IPS-18a (cell line): ENCODE measurements around the gene LRRC27.
"Not testable (repeated sequence)": the region's sequence is repeated elsewhere in the genome, so short reads cannot be mapped to it uniquely, and the experiment has no call there.

Experiments used
- H3K27ac ChIP-seq: one replicate; pipeline ENCODE4 v1.5.1; 2013; ENCODE audit warnings: low read length
- H3K27me3 ChIP-seq: one replicate; pipeline ENCODE4 v1.6.1; 2013; ENCODE audit warnings: mild to moderate bottlenecking, low read length; ENCODE audit not compliant: control insufficient read depth, insufficient read depth
- H3K36me3 ChIP-seq: one replicate; pipeline ENCODE4 v1.6.1; 2013; ENCODE audit warnings: low read depth, low read length; ENCODE audit not compliant: control insufficient read depth
- H3K4me1 ChIP-seq: one replicate; pipeline ENCODE4 v1.6.1; 2013; ENCODE audit warnings: low read depth, low read length; ENCODE audit not compliant: control insufficient read depth
- H3K4me3 ChIP-seq: one replicate; pipeline ENCODE4 v1.5.1; 2013; ENCODE audit warnings: low read length
- H3K9ac ChIP-seq: one replicate; pipeline ENCODE4 v1.6.1; 2013; ENCODE audit warnings: mild to moderate bottlenecking, low read length, moderate library complexity
- H3K9me3 ChIP-seq: one replicate; pipeline ENCODE4 v1.6.1; 2013; ENCODE audit warnings: low read depth, low read length; ENCODE audit not compliant: control insufficient read depth

LRRC27 gene

DNA sequence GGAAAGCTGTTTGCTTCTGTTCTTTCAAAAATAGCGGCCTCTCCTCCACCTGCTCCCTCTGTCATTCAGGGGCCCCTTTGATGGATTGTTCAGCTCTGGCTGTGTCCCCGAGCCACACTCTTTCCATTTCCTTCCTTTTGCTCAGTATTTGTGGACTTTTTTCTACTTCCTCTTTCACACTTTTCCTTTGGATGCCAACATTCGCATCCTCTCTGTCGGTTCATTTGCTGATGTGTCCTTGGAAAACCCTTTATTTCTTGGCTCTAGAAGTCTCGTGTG, 53.3 kb downstream of the LRRC27 start:
- Histone ChIP-seq H3K9ac (no peak overlapping the region), H3K4me3 (no peak overlapping the region), H3K4me1 (peaks cover 9% of the 10 kb centered on the region), H3K27me3 (no peaks in the 10 kb centered on the region), H3K9me3 (no peaks in the 10 kb centered on the region), H3K27ac (no peak overlapping the region), H3K36me3 (no peaks in the 10 kb centered on the region)

DNA sequence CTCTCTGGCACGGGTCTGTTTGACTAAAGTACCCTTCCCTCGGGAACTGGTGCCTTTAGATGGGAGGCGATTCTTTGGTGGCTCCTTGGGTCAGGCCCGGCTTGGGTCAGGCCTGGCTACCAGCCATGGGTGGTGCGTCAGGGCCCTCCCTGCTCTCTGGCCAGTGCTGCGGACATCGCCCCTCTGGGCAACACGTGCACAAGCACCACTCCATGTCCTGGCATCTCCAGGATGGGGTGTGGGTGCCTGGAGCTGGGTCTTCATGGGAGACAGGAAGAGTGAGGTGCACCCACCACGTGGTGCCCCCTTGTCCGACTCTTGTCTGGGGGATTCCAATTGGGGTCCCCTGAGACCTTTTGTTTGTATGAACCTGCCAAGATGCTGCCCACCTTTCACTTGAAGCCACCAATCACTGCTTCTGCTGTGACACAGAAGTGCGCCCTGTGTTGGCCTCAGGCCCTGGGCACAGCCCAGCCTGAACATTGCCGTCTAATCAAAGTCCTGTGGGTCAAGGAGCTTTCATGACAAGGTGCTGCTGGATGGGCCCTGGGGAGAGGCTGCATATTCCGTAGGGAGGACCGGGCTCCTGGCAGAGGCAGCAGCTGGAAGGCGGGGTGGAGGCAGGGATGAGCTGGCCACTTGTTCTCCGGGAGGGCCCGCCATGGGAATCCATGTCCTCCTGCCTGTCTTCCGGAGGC, 53.9 kb downstream of the LRRC27 start:
- no peak overlapping the region for H3K9ac ChIP-seq
- no peak overlapping the region for H3K4me3 ChIP-seq
- no peaks in the 10 kb centered on the region for H3K27me3 ChIP-seq
- no peaks in the 10 kb centered on the region for H3K36me3 ChIP-seq
- no peak overlapping the region for H3K27ac ChIP-seq
- peaks cover 9% of the 10 kb centered on the region for H3K4me1 ChIP-seq
- no peaks in the 10 kb centered on the region for H3K9me3 ChIP-seq

DNA sequence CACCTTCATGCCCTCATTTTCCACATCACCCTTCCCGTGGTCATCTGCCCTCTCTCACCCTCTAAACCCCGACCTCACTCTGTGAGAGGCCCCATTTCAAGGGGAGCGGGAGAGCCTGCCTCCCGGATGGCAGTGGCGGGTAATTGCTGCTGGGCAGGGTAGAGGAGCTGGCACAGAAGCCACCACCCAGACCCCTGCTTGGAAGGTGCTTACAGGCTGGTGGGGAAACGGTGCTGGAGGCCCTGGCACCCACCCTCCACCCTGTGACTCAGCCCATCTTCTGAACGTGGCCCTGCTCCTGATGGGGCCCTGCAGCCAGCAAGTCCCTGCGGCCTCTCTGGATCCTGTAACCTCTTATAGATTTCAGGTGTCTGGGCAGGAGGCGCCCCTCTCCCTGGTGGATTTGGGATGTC, 54.4 kb downstream of the LRRC27 start:
- peaks cover 9% of the 10 kb centered on the region for H3K4me1 ChIP-seq
- H3K9ac ChIP-seq: no peak overlapping the region
- H3K36me3 ChIP-seq: no peaks in the 10 kb centered on the region
- no peaks in the 10 kb centered on the region for H3K9me3 ChIP-seq
- H3K4me3 ChIP-seq: no peak overlapping the region
- H3K27ac ChIP-seq: no peak overlapping the region
- H3K27me3 ChIP-seq: no peaks in the 10 kb centered on the region

DNA sequence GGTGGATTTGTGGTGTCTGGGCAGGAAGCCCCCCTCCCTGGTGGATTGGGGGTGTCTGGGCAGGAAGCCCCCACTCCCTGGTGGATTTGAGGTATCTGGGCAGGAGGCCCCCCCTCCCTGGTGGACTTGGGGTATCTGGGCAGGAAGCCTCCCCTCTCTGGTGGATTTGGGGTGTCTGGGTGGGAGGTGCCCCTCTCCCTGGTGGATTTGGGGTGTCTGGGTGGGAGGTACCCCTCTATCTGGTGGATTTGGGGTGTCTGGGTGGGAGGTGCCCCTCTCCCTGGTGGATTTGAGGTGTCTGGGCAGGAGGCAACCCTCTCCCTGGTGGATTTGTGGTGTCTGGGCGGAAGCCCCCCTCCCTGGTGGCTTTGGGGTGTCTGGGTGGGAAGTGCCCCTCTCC, 54.9 kb downstream of the LRRC27 start:
- H3K4me1 ChIP-seq, H3K27ac ChIP-seq, H3K36me3 ChIP-seq, H3K27me3 ChIP-seq, H3K4me3 ChIP-seq, H3K9ac ChIP-seq, H3K9me3 ChIP-seq: not testable (repeated sequence)

DNA sequence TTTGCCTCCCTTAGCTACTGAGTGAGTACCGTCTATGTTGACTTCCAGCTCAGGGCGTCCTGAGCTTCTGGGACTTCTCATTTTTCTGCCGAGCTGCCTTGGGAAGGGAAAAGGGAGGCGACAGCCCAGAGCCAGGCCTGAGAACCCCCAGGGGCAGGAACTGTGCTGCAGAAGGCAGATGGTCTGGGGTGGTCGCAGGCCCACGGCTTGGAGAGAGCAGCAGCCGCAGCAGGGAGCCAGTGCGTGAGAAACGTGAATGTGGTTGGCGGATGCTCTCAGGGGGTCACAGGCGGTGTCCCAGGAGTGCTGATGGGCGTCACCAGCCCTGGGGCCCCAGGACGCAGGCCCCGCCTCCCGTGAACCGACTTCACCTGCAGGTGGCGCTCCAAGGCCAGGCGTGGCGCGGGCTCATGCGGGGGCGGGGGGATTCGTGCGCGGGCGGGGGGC, 55.8 kb downstream of the LRRC27 start:
- H3K36me3 ChIP-seq: no peaks in the 10 kb centered on the region
- H3K4me1 ChIP-seq: peaks cover 9% of the 10 kb centered on the region
- no peak overlapping the region for H3K27ac ChIP-seq
- no peaks in the 10 kb centered on the region for H3K9me3 ChIP-seq
- no peaks in the 10 kb centered on the region for H3K27me3 ChIP-seq
- no peak overlapping the region for H3K4me3 ChIP-seq
- no peak overlapping the region for H3K9ac ChIP-seq

DNA sequence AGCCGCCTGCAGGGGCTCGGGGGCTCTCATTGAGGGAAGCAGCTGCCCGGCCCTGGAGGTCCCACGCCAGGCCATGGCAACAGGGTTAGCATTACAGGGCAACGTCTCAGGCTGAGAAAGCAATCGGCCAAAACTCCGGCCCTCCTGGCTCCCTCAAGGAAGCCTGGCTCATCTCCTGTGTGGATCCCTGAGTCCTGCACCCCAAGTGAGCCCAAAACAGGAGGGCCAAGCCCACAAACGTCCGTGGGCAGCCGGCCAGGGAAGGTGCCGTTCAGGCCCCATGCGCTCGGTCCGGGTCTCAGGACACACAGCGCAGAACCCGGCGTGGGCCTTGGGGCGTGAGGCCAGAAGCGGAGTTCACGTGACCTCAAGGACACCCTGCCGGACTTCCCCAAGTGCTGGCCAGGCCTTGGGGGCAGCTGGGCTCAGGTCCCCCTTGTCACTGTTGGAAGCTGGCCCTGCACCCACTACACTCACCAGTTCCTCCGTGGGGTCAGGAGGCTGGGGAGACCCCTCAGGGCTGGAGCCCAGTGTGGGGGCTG, 57.0 kb downstream of the LRRC27 start:
- Histone ChIP-seq H3K4me1 (peaks cover 9% of the 10 kb centered on the region), H3K4me3 (no peak overlapping the region), H3K27ac (no peak overlapping the region), H3K27me3 (no peaks in the 10 kb centered on the region), H3K36me3 (no peaks in the 10 kb centered on the region), H3K9me3 (no peaks in the 10 kb centered on the region), H3K9ac (no peak overlapping the region)

DNA sequence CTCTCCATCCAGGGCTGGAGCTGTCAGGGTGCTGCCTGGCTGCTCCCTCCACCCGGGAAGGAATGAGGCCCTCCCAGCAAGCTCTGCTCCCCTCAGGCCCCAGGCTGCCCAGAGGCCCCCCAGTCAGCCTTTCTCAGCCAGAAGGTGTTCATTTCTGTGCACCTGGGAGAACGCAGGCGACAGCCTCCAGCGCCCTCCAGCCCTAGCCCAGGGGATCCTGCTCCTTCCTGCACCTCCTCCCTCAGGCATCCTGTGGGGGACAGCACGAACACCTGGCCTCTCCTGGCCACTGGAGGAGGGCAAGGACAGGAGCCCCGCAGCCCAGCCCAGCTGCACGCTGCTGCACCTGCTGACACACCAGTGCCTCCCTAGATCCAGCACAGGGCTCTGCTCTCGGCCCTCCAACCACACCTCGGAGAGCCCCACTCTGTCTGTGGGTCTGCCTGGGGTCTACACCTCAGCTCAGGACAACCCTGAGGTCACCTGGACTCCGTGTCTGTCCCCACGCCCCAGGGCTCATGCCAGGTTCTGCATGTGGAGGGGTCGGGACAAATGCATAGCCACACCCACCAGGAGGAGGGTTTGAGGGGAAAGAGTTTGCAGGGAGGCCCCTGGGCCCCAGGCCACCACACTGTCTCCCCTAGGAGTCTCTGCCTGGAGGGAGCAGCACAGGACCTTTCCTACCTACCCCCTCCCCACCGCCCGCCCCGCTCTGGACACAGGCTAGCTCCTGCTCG, 57.6 kb downstream of the LRRC27 start:
- H3K4me3 ChIP-seq: no peak overlapping the region
- no peaks in the 10 kb centered on the region for H3K36me3 ChIP-seq
- H3K27me3 ChIP-seq: no peaks in the 10 kb centered on the region
- no peaks in the 10 kb centered on the region for H3K9me3 ChIP-seq
- no peak overlapping the region for H3K9ac ChIP-seq
- peaks cover 9% of the 10 kb centered on the region for H3K4me1 ChIP-seq
- H3K27ac ChIP-seq: no peak overlapping the region

DNA sequence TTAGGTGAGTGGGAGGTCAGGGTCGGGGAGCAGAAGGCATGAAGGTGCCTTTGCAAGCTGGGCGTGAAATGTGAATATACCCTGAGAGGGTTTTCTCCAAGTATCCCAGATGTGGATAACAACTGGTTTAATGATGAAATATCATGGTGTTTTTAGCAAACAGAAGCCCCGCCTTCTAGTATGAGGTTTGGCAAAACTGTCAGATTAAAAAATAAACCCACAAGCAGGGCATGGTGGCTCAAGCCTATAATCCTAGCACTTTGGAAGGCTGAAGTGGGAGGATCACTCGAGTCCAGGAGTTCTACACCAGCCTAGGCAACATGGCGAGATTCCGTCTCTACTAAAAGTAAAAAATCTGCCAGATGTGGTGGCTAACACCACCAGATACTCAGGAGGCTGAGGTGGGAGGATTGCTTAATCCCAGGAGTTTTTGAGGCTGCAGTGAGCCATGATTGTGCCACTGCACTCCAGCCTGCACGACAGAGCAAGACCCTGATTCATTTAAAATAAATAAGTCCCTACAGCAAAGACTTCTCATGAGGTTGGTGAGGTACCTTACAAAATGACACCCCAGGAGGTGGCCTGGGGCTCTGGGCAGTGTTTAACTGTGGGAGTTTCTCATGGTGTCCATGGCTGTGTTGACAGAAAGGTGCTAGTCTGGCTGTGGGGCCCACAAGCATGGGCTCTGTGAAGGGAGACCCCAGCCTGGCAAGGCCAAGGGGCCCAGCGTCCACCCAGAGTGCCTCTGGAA, 58.4 kb downstream of the LRRC27 start:
- Histone ChIP-seq H3K27ac (no peak overlapping the region), H3K27me3 (peaks cover 1% of the 10 kb centered on the region), H3K9ac (no peak overlapping the region), H3K36me3 (no peaks in the 10 kb centered on the region), H3K9me3 (no peaks in the 10 kb centered on the region), H3K4me1 (peaks cover 9% of the 10 kb centered on the region), H3K4me3 (no peak overlapping the region)

DNA sequence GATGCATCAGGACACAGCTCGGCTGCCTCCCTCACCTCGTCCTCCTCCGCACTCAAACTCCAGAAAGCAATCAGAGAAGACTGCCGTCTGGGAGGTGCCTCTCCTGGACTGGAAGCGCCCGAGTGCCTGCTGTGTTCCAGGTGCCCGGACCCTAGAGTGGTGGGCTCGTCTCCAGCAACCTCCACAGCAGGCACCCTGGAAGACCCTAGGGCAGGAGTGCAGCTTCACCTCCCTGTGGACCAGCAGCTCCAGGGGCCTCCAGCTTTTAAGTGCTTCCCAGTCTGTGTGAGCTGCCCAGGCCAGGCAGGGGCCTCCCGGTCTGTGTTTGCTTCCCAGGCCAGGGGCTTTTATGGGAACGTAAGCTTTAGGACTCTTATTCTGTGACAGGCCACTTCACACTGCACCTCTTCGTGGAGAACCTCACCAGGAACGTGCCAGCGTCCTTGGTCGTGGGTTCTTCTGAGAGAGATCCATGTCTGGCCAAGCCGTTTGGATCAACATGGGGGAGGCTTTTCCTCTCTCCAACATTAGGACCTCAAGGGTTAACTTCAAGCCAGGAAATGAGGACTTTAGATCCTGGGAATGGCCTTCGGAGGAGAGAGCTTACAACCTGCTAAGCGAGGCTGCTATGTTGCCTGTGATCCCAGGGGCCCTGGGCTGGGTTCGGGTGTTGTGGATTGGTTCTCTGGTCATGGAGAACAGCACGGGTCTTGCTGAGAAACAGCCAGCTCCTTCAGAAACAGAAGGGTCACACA, 59.1 kb downstream of the LRRC27 start:
- H3K27me3 ChIP-seq: peaks cover 6% of the 10 kb centered on the region
- H3K4me1 ChIP-seq: peaks cover 9% of the 10 kb centered on the region
- H3K4me3 ChIP-seq: no peak overlapping the region
- H3K9ac ChIP-seq: no peak overlapping the region
- no peak overlapping the region for H3K27ac ChIP-seq
- H3K9me3 ChIP-seq: no peaks in the 10 kb centered on the region
- H3K36me3 ChIP-seq: no peaks in the 10 kb centered on the region

DNA sequence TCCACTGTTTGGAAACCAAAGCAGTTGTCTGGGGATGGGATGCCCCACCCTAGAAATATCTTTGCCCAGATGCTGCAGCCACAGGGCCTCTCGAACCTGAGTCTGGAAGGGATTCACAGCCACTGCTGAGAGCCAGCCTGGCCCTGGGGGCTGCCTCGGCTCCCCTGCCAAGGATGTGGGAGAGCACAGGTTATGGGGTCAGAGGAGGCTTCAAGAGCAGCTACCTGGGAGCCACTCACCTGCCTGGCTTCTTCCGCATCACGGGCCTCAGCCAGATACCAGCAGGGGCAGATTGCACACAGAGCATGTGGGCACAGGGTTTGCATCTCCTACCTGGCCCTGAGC, 59.7 kb downstream of the LRRC27 start:
- Histone ChIP-seq H3K36me3 (no peaks in the 10 kb centered on the region), H3K9me3 (no peaks in the 10 kb centered on the region), H3K9ac (no peak overlapping the region), H3K27ac (no peak overlapping the region), H3K27me3 (peaks cover 6% of the 10 kb centered on the region), H3K4me1 (peaks cover 9% of the 10 kb centered on the region), H3K4me3 (no peak overlapping the region)

DNA sequence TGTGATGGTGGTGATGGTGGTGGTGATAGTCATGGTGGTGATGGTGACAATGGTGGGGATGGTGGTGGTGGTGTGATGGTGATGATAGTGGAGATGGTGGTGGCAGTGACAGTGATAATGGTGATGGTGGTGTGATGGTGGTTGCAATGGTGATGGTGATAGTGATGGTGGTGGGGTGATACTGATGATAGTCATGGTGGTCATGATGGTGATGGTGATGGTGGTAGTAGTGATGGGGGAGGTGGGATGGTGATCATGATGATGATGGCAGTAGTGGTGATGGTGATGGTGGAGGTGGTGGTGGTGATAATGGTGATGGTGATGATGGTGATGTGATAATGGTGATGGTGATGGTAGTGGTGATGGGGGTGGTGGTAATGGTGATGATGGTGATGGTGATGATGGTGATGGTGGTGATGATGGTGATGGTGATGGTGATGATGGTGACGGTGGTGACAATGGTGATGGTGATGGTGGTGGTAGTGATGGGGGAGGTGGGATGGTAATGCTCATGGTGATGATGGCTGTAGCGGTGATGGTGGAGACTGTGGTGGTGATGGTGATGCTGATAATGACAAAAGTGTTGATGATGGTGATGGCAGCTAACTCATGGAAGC, 60.3 kb downstream of the LRRC27 start:
- Histone ChIP-seq H3K27me3 (peaks cover 6% of the 10 kb centered on the region), H3K4me1 (peaks cover 9% of the 10 kb centered on the region), H3K27ac (no peak overlapping the region), H3K9ac (no peak overlapping the region), H3K9me3 (no peaks in the 10 kb centered on the region), H3K4me3 (no peak overlapping the region), H3K36me3 (no peaks in the 10 kb centered on the region)
